ENCODE results near the gene MED12L.

The MED12L gene

GRCh38 chr3:151290673-151291072, 205.2 kb downstream of the MED12L start:
- peak; percentile 42 for DNase-seq (ENCODE audit: low read depth)

DNA sequence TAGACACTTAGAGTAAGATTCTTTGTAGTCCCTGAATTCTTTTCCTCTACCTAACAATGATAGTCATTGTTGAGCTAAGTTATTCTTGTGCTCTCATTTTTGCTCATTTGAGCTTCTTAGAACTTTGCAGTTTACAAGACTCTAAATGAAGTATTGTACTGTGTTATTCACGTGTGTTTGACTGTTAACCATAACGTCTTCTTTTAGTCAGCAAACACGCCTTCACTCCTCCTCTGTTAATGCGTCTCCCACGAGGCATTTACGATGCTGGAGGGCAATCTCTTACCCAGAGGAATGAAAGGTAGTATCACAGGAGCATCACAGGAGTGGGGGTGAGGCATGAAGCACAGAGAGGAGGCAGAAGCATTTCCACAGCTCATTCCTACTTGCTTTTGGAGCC, 207.7 kb downstream of the MED12L start:
- DNase-seq (ENCODE audit: low read depth), result no peak

DNA sequence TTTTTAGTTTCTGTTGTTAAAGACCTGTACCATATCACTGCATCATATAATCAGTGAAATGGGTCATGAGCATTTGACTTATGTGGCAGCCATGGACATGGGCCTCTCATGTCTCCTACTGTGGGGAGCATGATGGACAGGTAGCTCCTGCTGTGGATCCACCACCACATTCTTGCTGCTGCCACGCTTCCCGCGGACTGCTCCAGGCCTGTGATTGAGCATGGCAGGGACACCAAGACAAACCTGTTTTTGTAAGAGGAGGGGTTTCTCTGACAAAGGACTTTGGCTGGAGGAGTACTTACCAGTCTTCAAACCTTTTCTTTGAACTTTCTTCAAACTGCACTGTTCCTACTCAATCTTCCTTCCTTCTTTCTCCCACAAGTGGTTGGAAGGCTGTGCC, 210.8 kb downstream of the MED12L start:
- no peak for DNase-seq (ENCODE audit: low read depth)

GRCh38 chr3:151297429-151297828, 212.0 kb downstream of the MED12L start:
- DNase-seq (ENCODE audit: low read depth), result no peak

- no peak for DNase-seq (ENCODE audit: low read depth)
Measured at GRCh38 chr3:151299006-151299405, 213.5 kb downstream of the MED12L start.

GRCh38 chr3:151300539-151300938, 215.1 kb downstream of the MED12L start:
- DNase-seq (ENCODE audit: low read depth), result no peak

- peak; percentile 48 for DNase-seq (ENCODE audit: low read depth)
Measured at GRCh38 chr3:151301787-151302186, 216.3 kb downstream of the MED12L start.

DNA sequence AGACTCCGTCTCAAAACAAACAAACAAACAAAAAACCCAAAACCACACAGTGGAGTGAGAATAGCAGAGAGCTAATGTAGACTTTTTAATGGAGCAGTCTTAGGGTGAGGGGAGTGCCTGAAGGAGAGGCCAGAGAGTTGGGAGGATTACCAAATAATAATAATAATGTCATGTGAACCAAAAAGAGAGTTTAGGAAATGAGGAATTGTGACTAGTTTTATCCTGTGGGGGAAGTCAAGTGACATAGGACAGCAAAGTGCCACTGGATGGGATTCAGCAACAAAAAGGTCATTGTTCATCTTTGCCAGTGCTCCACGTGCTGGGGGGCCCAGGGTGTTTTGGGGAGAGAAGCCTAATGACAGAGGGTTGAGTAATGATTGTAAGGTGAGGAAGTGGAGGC, 218.3 kb downstream of the MED12L start:
- DNase-seq (ENCODE audit: low read depth), result no peak

DNA sequence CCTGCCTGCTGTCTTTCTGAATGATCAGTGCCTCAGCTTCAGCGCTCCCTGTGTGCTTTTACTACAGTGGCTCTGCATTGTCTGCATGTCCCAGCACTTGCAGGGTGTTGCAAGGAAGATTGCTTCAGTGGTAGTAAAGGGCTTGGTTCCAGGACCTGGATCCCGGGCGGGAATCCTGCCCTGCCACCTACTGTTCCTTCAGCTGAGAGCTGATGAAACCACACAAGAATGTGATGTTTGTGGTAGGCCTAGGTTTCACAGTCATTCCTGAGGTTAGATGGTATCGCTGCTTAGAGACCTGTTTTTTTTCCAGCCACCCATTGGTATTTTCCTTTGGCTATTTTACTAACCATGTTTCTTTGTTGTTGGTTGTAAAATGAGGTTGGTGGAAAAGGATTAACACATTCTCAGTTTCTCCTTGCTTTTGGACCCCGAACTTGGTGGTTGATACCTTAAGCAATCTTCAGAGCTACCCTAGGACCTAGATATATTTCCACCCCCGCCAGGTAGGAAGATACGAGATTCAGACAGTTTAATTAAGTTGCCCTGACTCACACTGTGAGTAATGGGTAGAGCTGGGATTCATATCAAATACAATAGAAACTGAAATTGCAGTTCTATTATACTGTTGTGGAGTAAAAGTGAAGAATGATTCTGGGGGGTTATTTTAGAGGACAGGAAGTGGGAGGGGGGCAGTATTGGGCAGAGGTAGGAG, 219.8 kb downstream of the MED12L start:
- DNase-seq (ENCODE audit: low read depth), result peak; percentile 97

DNA sequence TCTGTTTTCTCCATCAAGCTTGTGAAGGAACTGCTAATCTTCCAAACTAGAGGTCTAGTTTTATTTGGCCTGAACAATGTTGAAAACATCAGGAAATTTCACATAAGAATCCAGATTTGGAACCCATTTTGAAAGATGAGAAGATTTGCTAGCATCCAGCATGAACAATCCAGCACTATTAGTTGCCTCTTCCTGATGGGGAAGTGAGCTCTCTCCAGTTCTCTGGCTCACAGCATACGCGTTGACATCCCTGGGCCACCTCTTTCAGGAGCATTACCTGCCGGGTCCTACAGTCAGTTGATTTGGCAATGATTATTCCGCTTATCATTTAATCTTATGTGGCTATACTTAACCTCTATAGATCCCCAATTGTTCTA, 220.3 kb downstream of the MED12L start:
- peak; percentile 29 for DNase-seq (ENCODE audit: low read depth)

- DNase-seq (ENCODE audit: low read depth), result no peak
Measured at GRCh38 chr3:151306168-151306810, 220.8 kb downstream of the MED12L start.

DNA sequence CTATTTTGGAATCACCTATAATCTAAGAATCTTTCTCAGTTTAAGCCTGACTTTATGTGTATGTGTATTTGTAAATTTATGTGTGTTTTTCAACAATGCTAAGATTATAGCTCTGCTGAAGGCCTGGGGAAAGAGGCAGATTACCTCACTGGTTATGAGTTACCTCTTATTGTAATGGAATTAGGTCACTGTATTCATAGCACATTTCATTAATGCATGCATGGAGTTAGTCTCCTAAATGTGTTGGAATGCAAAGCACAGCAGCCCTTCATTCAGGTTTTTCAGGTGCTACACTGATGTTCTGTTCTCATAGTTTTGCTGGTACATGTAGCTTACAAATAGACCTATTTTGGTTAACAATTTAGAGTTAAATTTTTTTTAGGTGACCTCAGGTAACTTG, 221.7 kb downstream of the MED12L start:
- no peak for DNase-seq (ENCODE audit: low read depth)

DNA sequence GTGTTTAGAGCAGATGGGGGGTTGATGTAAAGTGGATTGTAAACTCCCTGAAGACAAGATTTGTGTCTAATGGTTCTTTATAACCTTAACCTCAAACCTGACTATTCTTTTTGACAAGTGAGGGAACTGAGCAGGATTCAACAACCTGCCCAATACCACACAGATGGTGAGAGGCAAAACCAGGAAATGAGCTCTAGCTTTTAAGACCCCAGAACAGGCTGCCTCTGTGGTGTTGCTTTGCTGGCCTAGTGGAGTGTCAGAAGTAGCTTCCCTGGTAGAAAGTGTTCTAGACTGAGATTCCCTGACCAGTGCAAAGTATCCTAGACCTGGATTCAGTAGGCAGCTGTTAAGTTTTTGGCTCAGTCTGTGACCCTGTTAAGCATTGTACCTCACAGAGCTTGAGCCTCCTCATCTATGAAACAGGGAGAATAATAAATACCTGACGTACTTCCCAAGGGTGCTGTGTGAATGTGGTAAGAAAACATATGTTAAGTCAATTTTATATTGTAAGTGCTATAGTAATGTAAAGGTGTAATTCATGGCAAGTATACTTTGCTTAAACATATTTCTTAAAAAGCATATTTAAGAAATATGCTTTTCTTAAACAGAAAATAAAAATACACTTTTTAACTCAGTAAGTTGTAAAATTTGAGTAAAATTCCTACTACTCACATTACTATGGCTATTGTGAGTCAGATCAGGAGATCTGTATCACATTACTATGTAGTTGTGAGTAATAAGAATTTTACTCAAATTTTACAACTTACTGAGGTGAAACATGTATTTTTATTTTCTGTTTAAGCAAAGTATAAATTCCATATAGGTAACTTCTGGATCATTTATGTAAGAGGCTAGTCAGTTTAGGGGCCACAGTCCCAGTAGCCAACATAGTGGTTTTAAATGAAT, 222.4 kb downstream of the MED12L start:
- peak; percentile 24 for DNase-seq (ENCODE audit: low read depth)

DNA sequence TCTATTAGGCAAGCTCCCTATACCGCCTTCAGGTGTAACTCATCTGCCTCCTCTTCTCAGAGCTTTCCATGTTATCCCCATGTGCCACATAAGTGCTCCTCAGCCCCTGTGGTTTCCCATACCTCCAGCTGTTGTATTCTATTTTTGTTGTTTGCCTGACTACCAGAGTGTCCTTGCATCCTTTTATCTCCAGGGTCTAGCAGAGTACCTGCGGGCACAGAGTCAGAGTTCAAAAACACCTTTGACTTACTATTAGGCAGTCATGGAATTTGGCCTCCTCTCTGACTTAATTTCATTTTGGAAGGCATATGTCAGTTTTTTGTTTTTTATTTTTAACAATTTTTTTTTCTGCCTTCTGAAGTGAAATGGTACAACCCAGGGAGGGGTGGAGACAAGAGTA, 224.1 kb downstream of the MED12L start:
- DNase-seq (ENCODE audit: low read depth), result no peak

DNA sequence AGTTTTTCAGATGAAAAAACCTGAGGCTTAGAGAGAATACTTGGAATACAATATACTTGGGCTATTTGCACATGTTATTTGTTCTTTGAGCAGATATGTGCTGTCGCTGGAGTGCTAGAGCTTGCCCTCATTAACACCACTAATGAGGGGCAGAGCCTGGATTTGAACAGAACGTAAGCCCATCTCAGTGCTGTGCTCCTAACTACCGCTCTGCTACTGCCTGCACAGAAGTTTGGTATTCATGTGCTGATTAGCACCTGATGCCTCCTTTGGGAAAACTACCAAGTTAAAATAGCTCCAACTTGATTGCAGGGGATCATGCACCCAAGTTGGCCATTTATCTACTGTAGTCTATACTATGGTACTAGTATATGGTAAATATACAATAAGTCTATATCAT, 227.5 kb downstream of the MED12L start:
- DNase-seq (ENCODE audit: low read depth), result no peak

DNA sequence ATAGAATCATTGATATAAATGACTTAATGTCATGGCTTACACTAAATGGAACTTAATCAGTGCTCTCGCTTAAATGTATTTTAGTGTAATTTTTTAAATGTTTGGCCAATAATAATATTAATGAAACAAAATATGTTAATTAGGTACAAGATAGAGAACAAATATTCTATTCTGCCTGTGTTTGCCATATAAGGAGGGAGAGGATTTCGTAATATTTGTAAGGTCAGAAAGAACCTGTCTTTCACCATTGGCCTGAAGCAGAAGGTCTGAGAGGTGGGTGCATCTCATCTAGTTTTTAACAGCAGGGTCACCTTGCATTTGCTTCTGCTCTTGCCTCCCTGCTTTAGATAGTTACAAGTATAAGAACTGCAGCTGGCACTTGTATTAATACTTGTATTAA, 228.7 kb downstream of the MED12L start:
- no peak for DNase-seq (ENCODE audit: low read depth)

DNA sequence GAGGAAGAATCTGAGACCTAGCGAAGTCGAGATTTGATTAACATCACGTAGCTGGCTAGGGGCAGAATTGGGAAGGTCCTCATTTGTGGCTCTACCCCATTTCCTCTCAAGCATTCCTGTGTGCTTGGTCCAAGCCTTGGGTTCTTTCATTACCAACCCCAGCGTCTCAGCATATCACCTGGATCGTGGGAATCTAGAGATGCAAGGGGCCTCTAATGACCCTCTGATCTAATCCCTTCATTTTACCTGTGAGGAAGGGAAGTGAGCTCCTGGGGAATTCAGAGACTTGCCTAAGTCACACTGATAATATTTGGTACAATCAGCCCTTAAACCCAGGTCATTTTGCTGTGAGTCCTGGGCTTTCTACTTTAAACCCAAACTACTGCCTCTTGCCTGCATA, 229.1 kb downstream of the MED12L start:
- DNase-seq (ENCODE audit: low read depth), result no peak

GRCh38 chr3:151315136-151315535, 229.7 kb downstream of the MED12L start:
- DNase-seq (ENCODE audit: low read depth), result peak; percentile 63

DNA sequence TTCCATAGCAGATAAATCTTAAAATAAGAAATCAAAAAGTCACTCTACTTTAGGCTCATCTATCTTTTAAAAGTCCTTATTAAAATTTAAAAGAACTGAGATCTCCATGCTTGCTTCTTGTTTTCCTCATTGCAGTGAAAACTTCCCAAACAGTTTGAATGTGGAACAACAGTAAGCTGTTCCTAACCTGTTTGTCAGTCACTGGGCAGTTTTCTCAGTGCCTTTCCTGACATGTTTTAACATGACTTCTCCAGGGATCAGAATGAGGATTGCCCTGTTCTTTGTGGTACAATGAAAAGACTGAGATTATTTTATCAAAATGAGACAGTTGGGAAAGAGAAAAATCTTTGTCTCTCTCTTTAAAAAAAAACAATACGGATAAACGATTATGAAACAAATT, 230.4 kb downstream of the MED12L start:
- no peak for DNase-seq (ENCODE audit: low read depth)

DNA sequence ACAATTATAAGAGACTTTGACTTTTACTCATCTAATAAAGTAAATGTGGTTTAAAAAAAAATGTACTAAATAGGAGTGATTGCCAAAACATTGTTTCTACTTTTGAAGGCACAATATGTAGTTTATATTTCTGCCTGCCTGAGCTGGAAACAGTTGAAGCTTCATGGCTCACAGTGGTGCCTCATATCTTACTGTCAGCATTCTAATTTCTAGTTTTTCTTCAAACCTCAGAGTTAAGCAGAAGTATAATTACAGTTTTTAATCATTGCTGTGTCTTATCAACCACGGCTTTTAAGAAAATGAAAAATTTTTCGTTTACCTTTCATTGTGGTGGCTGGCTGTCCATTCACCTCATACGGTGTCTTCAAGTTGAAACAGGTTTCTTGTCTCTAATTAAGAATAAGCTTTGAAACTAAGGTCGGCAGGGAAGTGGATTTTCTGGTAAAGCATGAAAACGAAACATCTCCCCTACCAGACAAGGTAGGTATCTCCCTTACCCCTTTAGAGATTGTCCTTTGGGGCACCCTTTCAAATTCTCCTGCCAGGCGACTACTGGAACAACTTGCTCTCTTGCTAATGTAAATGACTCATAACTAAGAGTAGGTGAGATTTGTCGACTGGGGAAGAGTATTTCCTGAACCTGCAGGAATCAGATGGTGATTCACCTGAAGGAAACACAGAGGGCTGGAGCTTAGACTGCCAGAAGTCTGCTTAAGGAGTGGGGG, 231.0 kb downstream of the MED12L start, which contains the start of gene GPR87:
GPR87 (minus strand) TSS at position 554 of the 725 bp plus-strand sequence. CDS start 16,720 bp downstream, outside the sequence.
- DNase-seq (ENCODE audit: low read depth), result peak; percentile 3

- peak; percentile 49 for DNase-seq (ENCODE audit: low read depth)
Measured at GRCh38 chr3:151318313-151318712, 232.8 kb downstream of the MED12L start.

DNA sequence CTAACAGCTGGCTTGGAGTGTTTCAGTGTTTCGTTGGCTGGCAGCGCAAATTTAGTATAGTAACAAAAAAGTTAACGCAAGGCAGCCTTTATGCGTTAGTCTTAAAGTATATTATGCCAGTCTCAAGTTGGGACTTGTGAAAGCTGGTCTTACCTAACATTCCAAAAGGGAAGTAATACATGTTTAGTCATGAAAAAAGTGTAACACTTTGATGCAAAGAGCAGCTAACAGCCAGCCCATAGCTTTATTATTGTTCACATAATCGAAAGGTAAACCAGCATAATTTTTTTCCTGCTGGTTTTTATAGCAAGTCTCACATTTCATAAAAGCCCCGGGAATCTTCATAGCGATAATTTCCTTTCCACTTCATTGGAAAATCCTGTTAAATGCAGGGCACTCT, 233.5 kb downstream of the MED12L start:
- DNase-seq (ENCODE audit: low read depth), result no peak
